HepG2 (cell line): ENCODE measurements around the gene NOL11. TPM values are rescaled to one million over a fixed set of nuclear protein-coding genes. Genes with fewer than 3 reads are reported as not detected.

ENCODE experiments used
- AHR ChIP-seq: IDR thresholded peaks from 2 replicates; pipeline ENCODE4 v1.6.1; 2018; ENCODE audit warnings: missing genetic modification reagents, missing compliant biosample characterization
- DDIT3 ChIP-seq: sonication (generic); formaldehyde crosslinking; IDR thresholded peaks from 2 replicates; pipeline ENCODE4 v1.4.0; 2020; ENCODE audit warnings: mild to moderate bottlenecking, missing genetic modification reagents
- GMEB2 ChIP-seq: IDR thresholded peaks from 2 replicates; pipeline ENCODE4 v1.6.1; 2016; ENCODE audit warnings: missing biosample characterization, missing genetic modification reagents, low read depth
- LCORL ChIP-seq, 2 experiments: fragments of 450-650 bp in 1 of 2; sonication (generic) in 1 of 2; formaldehyde crosslinking in 1 of 2; IDR thresholded peaks; 2 replicates each; pipeline versions ENCODE4 v1.5.0 to v1.6.1; 2017 to 2020; ENCODE audit warnings: antibody characterized with exemption in 1 of 2, missing genetic modification reagents in 1 of 2
- MIXL1 ChIP-seq: IDR thresholded peaks from 2 replicates; pipeline ENCODE4 v1.6.1; 2016
- MZF1 ChIP-seq: sonication (generic); formaldehyde crosslinking; IDR thresholded peaks from 2 replicates; pipeline ENCODE4 v1.8.1; 2023; ENCODE audit warnings: mild to moderate bottlenecking, missing genetic modification reagents, borderline replicate concordance
- NR1H2 ChIP-seq: sonication (generic); formaldehyde crosslinking; IDR thresholded peaks from 2 replicates; pipeline ENCODE4 v1.8.1; 2022; ENCODE audit warnings: low read depth, missing genetic modification reagents, borderline replicate concordance
- NR2C2 ChIP-seq: sonication (generic); formaldehyde crosslinking; IDR thresholded peaks from 2 replicates; pipeline ENCODE4 v1.4.0; 2020; ENCODE audit warnings: missing genetic modification reagents, mild to moderate bottlenecking, moderate library complexity, borderline replicate concordance
- SIN3B ChIP-seq: fragments of 150-350 bp; IDR thresholded peaks from 2 replicates; pipeline ENCODE4 v1.6.1; 2014; ENCODE audit warnings: low read length
- SMARCE1 ChIP-seq: fragments of 450-650 bp; IDR thresholded peaks from 2 replicates; pipeline ENCODE4 v1.6.1; 2017; ENCODE audit warnings: borderline replicate concordance
- SOX6 ChIP-seq, 2 experiments: fragments of 450-650 bp in 1 of 2; sonication (generic) in 1 of 2; formaldehyde crosslinking in 1 of 2; IDR thresholded peaks; 2 replicates each; pipeline versions ENCODE4 v1.4.0 to v1.6.1; 2017 to 2020; ENCODE audit warnings: antibody characterized with exemption in 1 of 2, mild to moderate bottlenecking in 1 of 2, missing genetic modification reagents in 1 of 2
- YEATS2 ChIP-seq: sonication (generic); formaldehyde crosslinking; IDR thresholded peaks from 2 replicates; pipeline ENCODE4 v1.4.0; 2020; ENCODE audit warnings: missing genetic modification reagents, borderline replicate concordance
- ZFAT ChIP-seq: sonication (generic); formaldehyde crosslinking; conservative IDR thresholded peaks from 2 replicates; pipeline ENCODE4 v1.8.1; 2023; ENCODE audit warnings: missing genetic modification reagents, inconsistent platforms
- ZFP41 ChIP-seq: sonication (generic); formaldehyde crosslinking; IDR thresholded peaks from 2 replicates; pipeline ENCODE4 v1.4.0; 2020; ENCODE audit warnings: mild to moderate bottlenecking, missing genetic modification reagents, borderline replicate concordance
- ZNF20 ChIP-seq: sonication (generic); formaldehyde crosslinking; IDR thresholded peaks from 2 replicates; pipeline ENCODE4 v1.4.0; 2020; ENCODE audit warnings: mild to moderate bottlenecking, moderate library complexity, missing genetic modification reagents
- ZNF30 ChIP-seq: sonication (generic); formaldehyde crosslinking; IDR thresholded peaks from 2 replicates; pipeline ENCODE4 v1.5.0; 2020; ENCODE audit warnings: mild to moderate bottlenecking, missing genetic modification reagents
- ZNF749 ChIP-seq: sonication (generic); formaldehyde crosslinking; IDR thresholded peaks from 2 replicates; pipeline ENCODE4 v1.8.0; 2022; ENCODE audit warnings: mild to moderate bottlenecking, missing genetic modification reagents, moderate library complexity, borderline replicate concordance
- polyA plus RNA-seq, 8 experiments: library from polyadenylated mRNA; depleted of rRNA in 3 of 8; stranded (reverse) in 7 of 8; unstranded in 1 of 8; fragments of >200 nt; fragmentation: Illumina TruSeq in 4 of 8; extraction: Trizol in 4 of 8; gene quantifications; 2 replicates each; pipeline versions ENCODE4 v1.2.1 to v1.2.3, GENCODE V29; 2011 to 2016; ENCODE audit warnings: low read depth in 4 of 8, missing spikeins in 1 of 8, mixed read lengths in 1 of 8; ENCODE audit not compliant: insufficient read depth in 1 of 8
- total RNA-seq, 5 experiments: library from RNA; depleted of rRNA; stranded (reverse); fragments of >200 nt; fragmentation: Illumina TruSeq; extraction: Trizol; gene quantifications; 2 replicates each; pipeline ENCODE4 v1.2.3, GENCODE V29; 2016; ENCODE audit warnings: low read depth in 1 of 5
- TF ChIP-seq, protein P1 (sequence below): sonication (generic); formaldehyde crosslinking; IDR thresholded peaks from 2 replicates; pipeline ENCODE4 v1.9.0; 2022; ENCODE audit warnings: low read depth, missing genetic modification reagents
- TF ChIP-seq, protein P2 (sequence below): sonication (generic); formaldehyde crosslinking; IDR thresholded peaks from 2 replicates; pipeline ENCODE4 v1.5.1; 2020; ENCODE audit warnings: mild to moderate bottlenecking, missing genetic modification reagents, borderline replicate concordance

NOL11 gene
- total and polyA plus RNA-seq, 2 of the 13 experiments (the other 11 are each of a cell fraction or from before 2014, with no cell fraction given): 45.8 to 124 TPM

- TF ChIP-seq ZNF749 (CRISPR knock-in tag) (no peak; the same call in 1 of the 2 replicates), GMEB2 (CRISPR knock-in tag) (peak; percentile 64; the same call in 1 of the 2 replicates), DDIT3 (CRISPR knock-in tag) (no peak), YEATS2 (peak; percentile 100), SIN3B (peak; percentile 91; the same call in 1 of the 2 replicates), ZFAT (CRISPR knock-in tag) (no peak; the same call in 1 of the 2 replicates), MIXL1 (peak; percentile 84; the same call in 1 of the 2 replicates), LCORL (IDR thresholded peaks at IDR 0.05) (no peak), LCORL (CRISPR knock-in tag; IDR thresholded peaks at IDR 0.05) (peak; percentile 97), SMARCE1 (no peak), ZFP41 (no peak; the same call in 1 of the 2 replicates), ZNF20 (no peak), SOX6 (IDR thresholded peaks at IDR 0.05) (no peak), SOX6 (CRISPR knock-in tag; IDR thresholded peaks at IDR 0.05) (peak; percentile 77; the same call in 1 of the 2 replicates), MZF1 (CRISPR knock-in tag) (peak; percentile 27; the same call in 1 of the 2 replicates), AHR (CRISPR knock-in tag) (peak; percentile 90), ZNF30 (CRISPR knock-in tag) (no peak), NR2C2 (CRISPR knock-in tag) (peak; percentile 92), NR1H2 (CRISPR knock-in tag) (no peak)
- TF ChIP-seq, protein P1, sequence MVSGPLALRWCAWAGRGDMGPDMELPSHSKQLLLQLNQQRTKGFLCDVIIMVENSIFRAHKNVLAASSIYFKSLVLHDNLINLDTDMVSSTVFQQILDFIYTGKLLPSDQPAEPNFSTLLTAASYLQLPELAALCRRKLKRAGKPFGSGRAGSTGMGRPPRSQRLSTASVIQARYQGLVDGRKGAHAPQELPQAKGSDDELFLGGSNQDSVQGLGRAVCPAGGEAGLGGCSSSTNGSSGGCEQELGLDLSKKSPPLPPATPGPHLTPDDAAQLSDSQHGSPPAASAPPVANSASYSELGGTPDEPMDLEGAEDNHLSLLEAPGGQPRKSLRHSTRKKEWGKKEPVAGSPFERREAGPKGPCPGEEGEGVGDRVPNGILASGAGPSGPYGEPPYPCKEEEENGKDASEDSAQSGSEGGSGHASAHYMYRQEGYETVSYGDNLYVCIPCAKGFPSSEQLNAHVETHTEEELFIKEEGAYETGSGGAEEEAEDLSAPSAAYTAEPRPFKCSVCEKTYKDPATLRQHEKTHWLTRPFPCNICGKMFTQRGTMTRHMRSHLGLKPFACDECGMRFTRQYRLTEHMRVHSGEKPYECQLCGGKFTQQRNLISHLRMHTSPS: no peak
- TF ChIP-seq, protein P2, sequence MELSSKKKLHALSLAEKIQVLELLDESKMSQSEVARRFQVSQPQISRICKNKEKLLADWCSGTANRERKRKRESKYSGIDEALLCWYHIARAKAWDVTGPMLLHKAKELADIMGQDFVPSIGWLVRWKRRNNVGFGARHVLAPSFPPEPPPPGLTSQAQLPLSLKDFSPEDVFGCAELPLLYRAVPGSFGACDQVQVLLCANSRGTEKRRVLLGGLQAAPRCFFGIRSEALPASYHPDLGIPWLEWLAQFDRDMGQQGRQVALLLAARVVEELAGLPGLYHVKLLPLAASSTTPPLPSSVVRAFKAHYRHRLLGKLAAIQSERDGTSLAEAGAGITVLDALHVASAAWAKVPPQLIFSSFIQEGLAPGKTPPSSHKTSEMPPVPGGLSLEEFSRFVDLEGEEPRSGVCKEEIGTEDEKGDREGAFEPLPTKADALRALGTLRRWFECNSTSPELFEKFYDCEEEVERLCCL (CRISPR knock-in tag): peak; percentile 63; the same call in 1 of the 2 replicates
Measured at GRCh38 chr17:67717624-67718324, at the start of gene NOL11 (continued).
